ENCODE measurements around the gene PRRG4. TPM values are rescaled to one million over a fixed set of nuclear protein-coding genes. Genes with fewer than 3 reads are reported as not detected.

Gene PRRG4
- total RNA-seq, 1 experiment from 2014 or later: 0.87 TPM

DNA sequence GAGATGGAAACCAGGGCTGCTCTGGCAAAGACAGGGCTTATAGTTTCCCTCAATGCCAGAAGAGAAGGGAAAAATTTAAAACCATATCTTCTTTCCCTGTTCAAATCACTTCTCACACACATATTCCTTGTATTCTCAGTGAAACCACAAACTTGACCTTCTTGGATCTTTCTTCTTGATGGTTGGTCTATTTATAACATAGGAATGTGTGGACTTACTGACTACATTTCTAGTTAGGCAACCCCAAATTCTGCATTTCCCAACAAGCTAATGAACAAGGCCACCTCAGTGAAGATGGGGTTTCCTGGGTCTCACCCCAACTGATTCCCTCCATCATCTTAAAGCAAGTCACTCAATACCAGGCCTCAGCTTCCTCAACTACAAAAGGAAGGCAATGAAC, 59.1 kb downstream of the PRRG4 start:
- Mint-ChIP-seq H3K4me1 (peaks cover 44% of the 10 kb centered on the region), H3K27ac (no peak overlapping the region; the same call in 1 of the 2 replicates), H3K36me3 (peaks cover 27% of the 10 kb centered on the region), H3K27me3 (ENCODE audit: low read depth) (no peaks in the 10 kb centered on the region), H3K4me3 (no peak overlapping the region), H3K9me3 (peaks cover 21% of the 10 kb centered on the region)
- ChIA-PET CTCF (no interaction called here), POLR2A (no interaction called here)
- TF ChIP-seq, protein P1, sequence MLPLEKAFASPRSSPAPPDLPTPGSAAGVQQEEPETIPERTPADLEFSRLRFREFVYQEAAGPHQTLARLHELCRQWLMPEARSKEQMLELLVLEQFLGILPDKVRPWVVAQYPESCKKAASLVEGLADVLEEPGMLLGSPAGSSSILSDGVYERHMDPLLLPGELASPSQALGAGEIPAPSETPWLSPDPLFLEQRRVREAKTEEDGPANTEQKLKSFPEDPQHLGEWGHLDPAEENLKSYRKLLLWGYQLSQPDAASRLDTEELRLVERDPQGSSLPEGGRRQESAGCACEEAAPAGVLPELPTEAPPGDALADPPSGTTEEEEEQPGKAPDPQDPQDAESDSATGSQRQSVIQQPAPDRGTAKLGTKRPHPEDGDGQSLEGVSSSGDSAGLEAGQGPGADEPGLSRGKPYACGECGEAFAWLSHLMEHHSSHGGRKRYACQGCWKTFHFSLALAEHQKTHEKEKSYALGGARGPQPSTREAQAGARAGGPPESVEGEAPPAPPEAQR (CRISPR knock-in tag; IDR thresholded peaks at IDR 0.05): no peak
- TF ChIP-seq HMGA2 (CRISPR knock-in tag; IDR thresholded peaks at IDR 0.05) (no peak), TCF7 (CRISPR knock-in tag; IDR thresholded peaks at IDR 0.05; ENCODE audit: low read depth) (no peak), NFE2L1 (CRISPR knock-in tag; IDR thresholded peaks at IDR 0.05) (no peak)
- TF ChIP-seq, protein P2, sequence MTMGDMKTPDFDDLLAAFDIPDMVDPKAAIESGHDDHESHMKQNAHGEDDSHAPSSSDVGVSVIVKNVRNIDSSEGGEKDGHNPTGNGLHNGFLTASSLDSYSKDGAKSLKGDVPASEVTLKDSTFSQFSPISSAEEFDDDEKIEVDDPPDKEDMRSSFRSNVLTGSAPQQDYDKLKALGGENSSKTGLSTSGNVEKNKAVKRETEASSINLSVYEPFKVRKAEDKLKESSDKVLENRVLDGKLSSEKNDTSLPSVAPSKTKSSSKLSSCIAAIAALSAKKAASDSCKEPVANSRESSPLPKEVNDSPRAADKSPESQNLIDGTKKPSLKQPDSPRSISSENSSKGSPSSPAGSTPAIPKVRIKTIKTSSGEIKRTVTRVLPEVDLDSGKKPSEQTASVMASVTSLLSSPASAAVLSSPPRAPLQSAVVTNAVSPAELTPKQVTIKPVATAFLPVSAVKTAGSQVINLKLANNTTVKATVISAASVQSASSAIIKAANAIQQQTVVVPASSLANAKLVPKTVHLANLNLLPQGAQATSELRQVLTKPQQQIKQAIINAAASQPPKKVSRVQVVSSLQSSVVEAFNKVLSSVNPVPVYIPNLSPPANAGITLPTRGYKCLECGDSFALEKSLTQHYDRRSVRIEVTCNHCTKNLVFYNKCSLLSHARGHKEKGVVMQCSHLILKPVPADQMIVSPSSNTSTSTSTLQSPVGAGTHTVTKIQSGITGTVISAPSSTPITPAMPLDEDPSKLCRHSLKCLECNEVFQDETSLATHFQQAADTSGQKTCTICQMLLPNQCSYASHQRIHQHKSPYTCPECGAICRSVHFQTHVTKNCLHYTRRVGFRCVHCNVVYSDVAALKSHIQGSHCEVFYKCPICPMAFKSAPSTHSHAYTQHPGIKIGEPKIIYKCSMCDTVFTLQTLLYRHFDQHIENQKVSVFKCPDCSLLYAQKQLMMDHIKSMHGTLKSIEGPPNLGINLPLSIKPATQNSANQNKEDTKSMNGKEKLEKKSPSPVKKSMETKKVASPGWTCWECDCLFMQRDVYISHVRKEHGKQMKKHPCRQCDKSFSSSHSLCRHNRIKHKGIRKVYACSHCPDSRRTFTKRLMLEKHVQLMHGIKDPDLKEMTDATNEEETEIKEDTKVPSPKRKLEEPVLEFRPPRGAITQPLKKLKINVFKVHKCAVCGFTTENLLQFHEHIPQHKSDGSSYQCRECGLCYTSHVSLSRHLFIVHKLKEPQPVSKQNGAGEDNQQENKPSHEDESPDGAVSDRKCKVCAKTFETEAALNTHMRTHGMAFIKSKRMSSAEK (CRISPR knock-in tag; IDR thresholded peaks at IDR 0.05; ENCODE audit: borderline replicate concordance): no peak
- TF ChIP-seq, protein P3, sequence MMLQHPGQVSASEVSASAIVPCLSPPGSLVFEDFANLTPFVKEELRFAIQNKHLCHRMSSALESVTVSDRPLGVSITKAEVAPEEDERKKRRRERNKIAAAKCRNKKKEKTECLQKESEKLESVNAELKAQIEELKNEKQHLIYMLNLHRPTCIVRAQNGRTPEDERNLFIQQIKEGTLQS (CRISPR knock-in tag; conservative IDR thresholded peaks at IDR 0.05): no peak
- ATAC-seq (no peak), DNase-seq (ENCODE audit: low spot score) (no peak)

DNA sequence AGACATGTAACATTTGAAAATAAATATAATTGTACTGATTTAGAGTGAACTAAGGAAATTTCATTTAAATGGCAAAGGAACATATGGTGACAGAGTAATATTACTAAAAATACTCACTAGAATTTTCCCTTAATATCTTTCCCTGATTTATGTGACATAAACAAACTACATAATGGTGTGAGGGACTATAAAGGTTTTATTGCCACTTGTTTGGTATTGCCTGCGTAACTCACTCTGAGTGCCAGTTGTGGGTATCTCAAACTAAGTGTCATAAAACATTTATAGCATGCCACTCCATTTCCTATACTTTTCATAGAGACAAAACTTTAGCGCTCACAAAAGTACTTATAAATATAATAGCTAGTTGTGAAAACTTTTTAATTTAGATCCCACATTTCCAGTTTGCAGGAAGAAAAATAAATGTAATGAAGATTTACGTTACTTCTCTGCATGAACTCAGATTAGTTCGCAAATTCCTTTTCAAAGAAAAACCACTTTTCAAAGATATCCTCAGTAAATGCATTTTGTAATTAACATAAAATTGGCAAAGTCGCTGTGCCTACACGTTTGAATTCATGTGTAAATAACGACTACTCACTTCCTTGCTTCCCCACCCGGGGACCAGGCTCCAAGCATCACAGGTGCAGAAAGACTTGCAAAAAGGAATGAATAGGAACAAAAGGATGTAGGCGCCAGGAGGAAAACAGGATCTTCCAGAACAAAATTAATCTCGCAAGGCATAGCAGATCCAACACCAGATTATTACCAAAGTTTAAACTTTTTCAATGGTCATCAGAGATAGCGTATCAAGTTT, 61.3 kb downstream of the PRRG4 start:
- POLR2A ChIA-PET: interaction anchor here (0.6 kb wide), 1 partner anchor 89 kb away, joined by 4 read pairs; no protein-coding TSS in a partner anchor
- no peak for TF ChIP-seq CREM (CRISPR knock-in tag; IDR thresholded peaks at IDR 0.05)
- TF ChIP-seq TEAD1 (CRISPR knock-in tag; IDR thresholded peaks at IDR 0.05): peak; percentile 58; the same call in 1 of the 2 replicates
- TF ChIP-seq FOXK1 (CRISPR knock-in tag; IDR thresholded peaks at IDR 0.05): 0 out of 2 replicates have a peak, but pooled peaks have one; percentile 27
- TF ChIP-seq ETV6 (CRISPR knock-in tag; IDR thresholded peaks at IDR 0.05): peak; percentile 69
- TF ChIP-seq ZNF219 (CRISPR knock-in tag; IDR thresholded peaks at IDR 0.05; ENCODE audit: borderline replicate concordance): no peak
- Mint-ChIP-seq H3K36me3 (peaks cover 33% of the 10 kb centered on the region), H3K4me1 (peaks cover 39% of the 10 kb centered on the region), H3K9me3 (peaks cover 21% of the 10 kb centered on the region), H3K27ac (peak overlapping the region; percentile 97), H3K27me3 (ENCODE audit: low read depth) (no peaks in the 10 kb centered on the region), H3K4me3 (peak overlapping the region; percentile 83)
- CTCF ChIA-PET: no interaction called here
- ATAC-seq: peak; percentile 9; the same call in 1 of the 2 replicates
- DNase-seq (ENCODE audit: low spot score): peak; percentile 46

DNA sequence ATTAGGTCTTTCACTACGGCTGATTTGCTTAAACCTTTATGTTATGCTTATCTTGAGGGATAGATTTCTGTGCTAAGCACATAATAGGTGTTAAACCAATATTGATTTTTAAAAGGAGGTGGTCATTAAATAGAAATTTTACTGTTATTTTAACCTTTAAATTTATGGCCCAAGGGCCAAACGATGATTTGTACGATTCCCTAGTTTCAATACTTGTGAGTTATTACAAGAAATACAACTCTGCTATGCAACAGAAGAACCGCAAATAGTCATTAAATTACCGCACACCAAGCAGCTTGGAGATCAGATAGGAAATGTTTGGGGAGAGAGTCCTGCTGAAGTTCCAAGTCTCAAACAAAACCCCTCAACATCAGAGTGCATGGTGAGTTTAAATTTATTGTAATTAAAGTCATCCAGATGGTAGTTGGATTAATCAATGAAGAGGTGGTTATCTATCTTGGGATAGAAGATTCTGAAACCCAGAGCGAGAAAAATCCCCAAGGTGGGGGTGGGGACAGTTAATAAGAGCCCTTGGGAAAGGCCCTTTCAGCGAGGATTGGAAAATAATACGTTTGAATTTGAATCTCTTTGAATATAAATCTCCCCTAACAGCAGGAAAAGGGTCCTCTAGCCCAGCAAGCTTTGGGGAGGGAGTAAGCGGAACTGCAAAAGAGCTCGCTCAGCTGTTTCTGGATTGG, 62.1 kb downstream of the PRRG4 start:
- peak overlapping the region; percentile 97 for H3K27ac Mint-ChIP-seq
- H3K4me3 Mint-ChIP-seq: peak overlapping the region; percentile 83
- TF ChIP-seq HMGA2 (CRISPR knock-in tag; IDR thresholded peaks at IDR 0.05): 0 out of 2 replicates have a peak, but pooled peaks have one; percentile 12
- TF ChIP-seq, protein P4, sequence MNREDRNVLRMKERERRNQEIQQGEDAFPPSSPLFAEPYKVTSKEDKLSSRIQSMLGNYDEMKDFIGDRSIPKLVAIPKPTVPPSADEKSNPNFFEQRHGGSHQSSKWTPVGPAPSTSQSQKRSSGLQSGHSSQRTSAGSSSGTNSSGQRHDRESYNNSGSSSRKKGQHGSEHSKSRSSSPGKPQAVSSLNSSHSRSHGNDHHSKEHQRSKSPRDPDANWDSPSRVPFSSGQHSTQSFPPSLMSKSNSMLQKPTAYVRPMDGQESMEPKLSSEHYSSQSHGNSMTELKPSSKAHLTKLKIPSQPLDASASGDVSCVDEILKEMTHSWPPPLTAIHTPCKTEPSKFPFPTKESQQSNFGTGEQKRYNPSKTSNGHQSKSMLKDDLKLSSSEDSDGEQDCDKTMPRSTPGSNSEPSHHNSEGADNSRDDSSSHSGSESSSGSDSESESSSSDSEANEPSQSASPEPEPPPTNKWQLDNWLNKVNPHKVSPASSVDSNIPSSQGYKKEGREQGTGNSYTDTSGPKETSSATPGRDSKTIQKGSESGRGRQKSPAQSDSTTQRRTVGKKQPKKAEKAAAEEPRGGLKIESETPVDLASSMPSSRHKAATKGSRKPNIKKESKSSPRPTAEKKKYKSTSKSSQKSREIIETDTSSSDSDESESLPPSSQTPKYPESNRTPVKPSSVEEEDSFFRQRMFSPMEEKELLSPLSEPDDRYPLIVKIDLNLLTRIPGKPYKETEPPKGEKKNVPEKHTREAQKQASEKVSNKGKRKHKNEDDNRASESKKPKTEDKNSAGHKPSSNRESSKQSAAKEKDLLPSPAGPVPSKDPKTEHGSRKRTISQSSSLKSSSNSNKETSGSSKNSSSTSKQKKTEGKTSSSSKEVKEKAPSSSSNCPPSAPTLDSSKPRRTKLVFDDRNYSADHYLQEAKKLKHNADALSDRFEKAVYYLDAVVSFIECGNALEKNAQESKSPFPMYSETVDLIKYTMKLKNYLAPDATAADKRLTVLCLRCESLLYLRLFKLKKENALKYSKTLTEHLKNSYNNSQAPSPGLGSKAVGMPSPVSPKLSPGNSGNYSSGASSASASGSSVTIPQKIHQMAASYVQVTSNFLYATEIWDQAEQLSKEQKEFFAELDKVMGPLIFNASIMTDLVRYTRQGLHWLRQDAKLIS (CRISPR knock-in tag; IDR thresholded peaks at IDR 0.05; ENCODE audit: borderline replicate concordance): 0 out of 2 replicates have a peak, but pooled peaks have one; percentile 29
- no peak for TF ChIP-seq CBFB (CRISPR knock-in tag; IDR thresholded peaks at IDR 0.05; ENCODE audit: low read depth)
- DNase-seq (ENCODE audit: low spot score) (no peak), ATAC-seq (no peak)
- H3K36me3 Mint-ChIP-seq: peaks cover 35% of the 10 kb centered on the region
- POLR2A ChIA-PET: interaction anchor here (0.6 to 1.6 kb wide), 4 partner anchors 11 to 148 kb away, joined by 3 to 7 read pairs (median 4); partner anchors contain the start of gene TCP11L1
- CTCF ChIA-PET: interaction anchor here (1.0 to 2.0 kb wide), 4 partner anchors 13 to 124 kb away, joined by 3 to 8 read pairs (median 4); partner anchors contain the start of gene DEPDC7
- H3K27me3 Mint-ChIP-seq (ENCODE audit: low read depth): no peaks in the 10 kb centered on the region
- H3K9me3 Mint-ChIP-seq: peaks cover 21% of the 10 kb centered on the region
- peaks cover 40% of the 10 kb centered on the region for H3K4me1 Mint-ChIP-seq
